Measurements from ENCODE around the gene MITF.

- TF ChIP-seq RAD21 (IDR thresholded peaks at IDR 0.05; ENCODE audit: low read depth), result no peak
- TF ChIP-seq EZH2phosphoT487 (IDR thresholded peaks at IDR 0.05; ENCODE audit: borderline replicate concordance), result no peak
- TF ChIP-seq POLR2AphosphoS5 (IDR thresholded peaks at IDR 0.05; ENCODE audit: low read depth, low read length), result no peak
- TF ChIP-seq ATF3 (IDR thresholded peaks at IDR 0.05), result no peak
- no peak for TF ChIP-seq CTCF (IDR thresholded peaks at IDR 0.05 in 2 of 3, conservative IDR thresholded peaks at IDR 0.05 in 1 of 3; ENCODE audit: borderline replicate concordance in 1 of 3, insufficient read depth in 1 of 3, low read depth in 2 of 3, low read length in 2 of 3)
- no peak for TF ChIP-seq POLR2A (IDR thresholded peaks at IDR 0.05; ENCODE audit: borderline replicate concordance, extremely low read depth, insufficient read depth, insufficient read length)
- no peak for TF ChIP-seq CEBPB (IDR thresholded peaks at IDR 0.05; ENCODE audit: low read depth)
- TF ChIP-seq ZNF274 (IDR thresholded peaks at IDR 0.05; ENCODE audit: low read depth, low read length), result no peak
- TF ChIP-seq EGR1 (IDR thresholded peaks at IDR 0.05; ENCODE audit: low read depth), result no peak
- no peak for TF ChIP-seq REST (IDR thresholded peaks at IDR 0.05; ENCODE audit: low read depth)
Measured at GRCh38 chr3:69731080-69731479, 8.2 kb upstream of the MITF start.

All from HCT116 (cell line).